Transverse colon (tissue), 4 donors: ENCODE results near the gene NFIC. TPM values are rescaled to one million over a fixed set of nuclear protein-coding genes. Genes with fewer than 3 reads are reported as not detected.
A peak's percentile ranks its signal among the peaks of the same experiment; 100 is the strongest.

Experiments used
- DNase-seq: peaks from one replicate; pipeline ENCODE4 v3.0.0-alpha.2; 2019
- H3K27ac ChIP-seq, 4 donors: fragments of 200-600 bp; sonication (generic); 2 replicates each; pipeline ENCODE4 v1.5.1; 2016 to 2018; ENCODE audit warnings: inconsistent platforms in 4 of 4
- H3K27me3 ChIP-seq: fragments of 200-600 bp; sonication (generic); 2 replicates; pipeline ENCODE4 v1.5.1; 2017; ENCODE audit warnings: inconsistent platforms
- H3K36me3 ChIP-seq, 4 donors: fragments of 200-600 bp; sonication (generic); 2 replicates each; pipeline ENCODE4 v1.5.1; 2017 to 2019; ENCODE audit warnings: inconsistent platforms in 4 of 4
- H3K4me1 ChIP-seq, 4 donors: fragments of 200-600 bp; sonication (generic); 2 replicates each; pipeline ENCODE4 v1.5.1; 2017 to 2020; ENCODE audit warnings: inconsistent platforms in 4 of 4
- H3K4me3 ChIP-seq, 4 donors: fragments of 200-600 bp; sonication (generic); 1 replicate in 1 of 4; 2 replicates in 3 of 4; pipeline versions ENCODE4 v1.5.1 to v1.6.1; 2017 to 2019; ENCODE audit warnings: inconsistent platforms in 4 of 4
- H3K9me3 ChIP-seq, 2 donors: fragments of 200-600 bp; sonication (generic); 2 replicates each; pipeline ENCODE4 v1.5.1; 2017 to 2019; ENCODE audit warnings: inconsistent platforms in 2 of 2
- CTCF ChIP-seq, 5 experiments: fragments of 200-600 bp in 3 of 5; fragments of 450-650 bp in 2 of 5; sonication (generic) in 3 of 5; IDR thresholded peaks; 1 replicate in 2 of 5; 2 replicates in 3 of 5; pipeline ENCODE4 v1.5.1; 2016 to 2017; ENCODE audit warnings: antibody characterized with exemption in 5 of 5, inconsistent platforms in 3 of 5, mild to moderate bottlenecking in 2 of 5, moderate library complexity in 1 of 5
- EP300 ChIP-seq: sonication (generic); formaldehyde crosslinking; IDR thresholded peaks from one replicate; pipeline ENCODE4 v1.6.1; 2017; ENCODE audit warnings: antibody characterized with exemption, low read depth
- POLR2A ChIP-seq: fragments of 450-650 bp; IDR thresholded peaks from one replicate; pipeline ENCODE4 v1.6.1; 2016; ENCODE audit warnings: antibody characterized with exemption, mild to moderate bottlenecking, moderate library complexity
- POLR2AphosphoS5 ChIP-seq, 3 donors: sonication (generic); formaldehyde crosslinking; IDR thresholded peaks; one replicate each; pipeline ENCODE4 v1.6.1; 2016; ENCODE audit warnings: antibody characterized with exemption in 3 of 3
- WGBS, 2 donors: methylation state at CpG; one replicate each; pipeline ENCODE4 v1.1.5; 2018; ENCODE audit warnings: low coverage in 1 of 2; 5-methylcytosine and 5-hydroxymethylcytosine counted together
- in situ Hi-C, 4 donors: fragments of 200-750 bp; cut with MboI; loops; one replicate each; pipeline versions ENCODE4 v1.15.0 to v1.15.1; 2017; ENCODE audit warnings: low sequenced_read_pairs in 3 of 4, low pct_ligation_motif_present in 1 of 4, low pct_unique_long_range_greater_than_20kb in 1 of 4
- intact Hi-C: fragments of 100-400 bp; cut with DNase I; formaldehyde crosslinking; loops from one replicate; pipeline ENCODE4 v1.15.1; 2023; ENCODE audit warnings: low total_unique reads
- total RNA-seq, 4 donors: library from RNA; depleted of rRNA; stranded (reverse); fragments of >200 nt; gene quantifications; one replicate each; pipeline ENCODE4 v1.1.0, GENCODE V29; 2016

The NFIC gene
- total RNA-seq, 4 donors from 2014 or later = 39.9 to 145 (median 68.1) TPM

GRCh38 chr19:3441089-3441985 lies 75.0 kb downstream of the NFIC start:
- H3K36me3 ChIP-seq = no peaks in the 10 kb centered on the region
- no peaks in the 10 kb centered on the region for H3K27me3 ChIP-seq
- H3K4me1 ChIP-seq = peaks cover 0 to 11% (median 5%) of the 10 kb centered on the region in 4 donors
- DNase-seq = no peak
- intact Hi-C loops (no loop called here), in situ Hi-C loops (no loop called here)
- H3K4me3 ChIP-seq = no peak overlapping the region
- H3K27ac ChIP-seq = peak overlapping the region in 1 of 4 donors; percentile 46
- WGBS, 2 donors = 81% methylated on average over 22 of the region's 25 CpGs; no CpG with 5 or more reads in 1 of the 2 donors
- TF ChIP-seq EP300 = no peak
- TF ChIP-seq CTCF (IDR thresholded peaks at IDR 0.05) = no peak
- no peak for TF ChIP-seq POLR2AphosphoS5 (IDR thresholded peaks at IDR 0.05)
- no peak for TF ChIP-seq POLR2A
- no peaks in the 10 kb centered on the region for H3K9me3 ChIP-seq

- WGBS, 2 donors = 81 to 85% methylated on average over 5 to 14 of the region's 14 CpGs
- TF ChIP-seq POLR2AphosphoS5 (IDR thresholded peaks at IDR 0.05) (no peak), POLR2A (no peak), EP300 (no peak), CTCF (IDR thresholded peaks at IDR 0.05) (no peak)
- intact Hi-C loops = no loop called here
- peak overlapping the region in 1 of 4 donors; percentile 46 for H3K27ac ChIP-seq
- DNase-seq = no peak
- H3K27me3 ChIP-seq = no peaks in the 10 kb centered on the region
- no peaks in the 10 kb centered on the region for H3K9me3 ChIP-seq
- no peak overlapping the region for H3K4me3 ChIP-seq
- no peaks in the 10 kb centered on the region for H3K36me3 ChIP-seq
- in situ Hi-C loops = no loop called here
- H3K4me1 ChIP-seq = peaks cover 0 to 11% (median 5%) of the 10 kb centered on the region in 4 donors
Observed at GRCh38 chr19:3441986-3442329, 75.6 kb downstream of the NFIC start.

- H3K36me3 ChIP-seq = peaks cover 0 to under 1% (median 0%) of the 10 kb centered on the region in 4 donors
- no peaks in the 10 kb centered on the region for H3K27me3 ChIP-seq
- in situ Hi-C loops (no loop called here), intact Hi-C loops (no loop called here)
- no peak overlapping the region for H3K4me3 ChIP-seq
- TF ChIP-seq POLR2A = no peak
- TF ChIP-seq CTCF (IDR thresholded peaks at IDR 0.05) = no peak
- TF ChIP-seq POLR2AphosphoS5 (IDR thresholded peaks at IDR 0.05) = no peak
- no peak for TF ChIP-seq EP300
- peaks cover 0 to 11% (median 5%) of the 10 kb centered on the region in 4 donors for H3K4me1 ChIP-seq
- H3K27ac ChIP-seq = no peak overlapping the region
- no peak for DNase-seq
- WGBS, 2 donors = 90 to 95% methylated on average over 2 to 13 of the region's 15 CpGs
- H3K9me3 ChIP-seq = no peaks in the 10 kb centered on the region
Observed at GRCh38 chr19:3442487-3443071, 76.2 kb downstream of the NFIC start.

- TF ChIP-seq CTCF (IDR thresholded peaks at IDR 0.05) (no peak), POLR2A (no peak), POLR2AphosphoS5 (IDR thresholded peaks at IDR 0.05) (no peak), EP300 (no peak)
- peak overlapping the region; percentile 4 to 52 (median 36) for H3K27ac ChIP-seq
- WGBS, 2 donors = 26 to 55% methylated on average over 4 to 27 of the region's 33 CpGs
- intact Hi-C loops = no loop called here
- DNase-seq = no peak
- H3K36me3 ChIP-seq = peaks cover 0 to 5% (median 1%) of the 10 kb centered on the region in 4 donors
- no peak overlapping the region for H3K4me3 ChIP-seq
- H3K9me3 ChIP-seq = no peaks in the 10 kb centered on the region
- in situ Hi-C loops = no loop called here
- no peaks in the 10 kb centered on the region for H3K27me3 ChIP-seq
- H3K4me1 ChIP-seq = peaks cover 0 to 11% (median 5%) of the 10 kb centered on the region in 4 donors
Observed at GRCh38 chr19:3443840-3444694, 77.7 kb downstream of the NFIC start.
